HG03565 (cell line): Measurements from ENCODE around the gene DOCK6.

ENCODE experiments used
- ATAC-seq: cut with Tn5 transposase; IDR thresholded peaks from one replicate; pipeline ENCODE4 v1.9.1; 2021; ENCODE audit warnings: mild to moderate bottlenecking, moderate library complexity; ENCODE audit not compliant: unreplicated experiment

The DOCK6 gene

DNA sequence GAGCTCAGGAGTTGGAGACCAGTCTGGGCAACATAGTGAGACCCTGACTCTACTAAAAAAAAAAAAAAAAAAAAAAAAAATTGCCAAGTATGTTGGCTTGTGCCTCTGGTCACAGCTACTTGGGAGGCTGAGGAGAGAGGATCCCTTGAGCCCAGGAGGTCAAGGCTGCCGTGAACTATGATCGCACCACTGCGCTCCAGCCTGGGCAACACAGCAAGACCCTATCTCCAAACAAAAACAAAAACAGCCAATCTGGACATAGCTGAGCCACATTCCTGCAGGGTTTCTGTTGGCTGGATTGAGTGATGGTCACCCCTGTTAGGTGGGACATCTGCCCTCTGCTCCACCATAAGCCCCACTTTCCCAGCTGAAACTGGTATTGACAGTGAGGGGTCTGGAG, 36.5 kb downstream of the DOCK6 start:
- ATAC-seq = no peak

DNA sequence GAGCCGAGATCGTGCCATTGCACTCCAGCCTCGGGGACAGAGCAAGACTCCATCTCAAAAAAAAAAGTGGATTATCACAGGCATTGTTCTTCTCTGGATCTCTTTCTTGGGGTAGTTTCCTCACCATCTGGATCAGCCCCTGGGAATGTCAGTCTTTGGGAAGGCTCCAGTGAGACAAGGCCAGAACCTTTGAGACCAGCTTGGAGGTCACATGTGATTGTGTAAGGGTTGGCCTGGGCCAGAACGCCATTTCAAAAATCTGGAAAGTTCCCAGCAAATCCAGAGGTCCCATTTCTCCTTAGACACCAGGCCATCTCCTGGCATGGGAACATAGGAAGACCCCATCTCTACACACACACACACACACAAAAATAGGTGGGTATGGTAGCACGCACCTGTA, 37.2 kb downstream of the DOCK6 start:
- no peak for ATAC-seq

- ATAC-seq = no peak
These were observed 37.9 kb downstream of the DOCK6 start for GRCh38 chr19:11224429-11224828.

- no peak for ATAC-seq
These were observed 39.1 kb downstream of the DOCK6 start for GRCh38 chr19:11223200-11223599.

DNA sequence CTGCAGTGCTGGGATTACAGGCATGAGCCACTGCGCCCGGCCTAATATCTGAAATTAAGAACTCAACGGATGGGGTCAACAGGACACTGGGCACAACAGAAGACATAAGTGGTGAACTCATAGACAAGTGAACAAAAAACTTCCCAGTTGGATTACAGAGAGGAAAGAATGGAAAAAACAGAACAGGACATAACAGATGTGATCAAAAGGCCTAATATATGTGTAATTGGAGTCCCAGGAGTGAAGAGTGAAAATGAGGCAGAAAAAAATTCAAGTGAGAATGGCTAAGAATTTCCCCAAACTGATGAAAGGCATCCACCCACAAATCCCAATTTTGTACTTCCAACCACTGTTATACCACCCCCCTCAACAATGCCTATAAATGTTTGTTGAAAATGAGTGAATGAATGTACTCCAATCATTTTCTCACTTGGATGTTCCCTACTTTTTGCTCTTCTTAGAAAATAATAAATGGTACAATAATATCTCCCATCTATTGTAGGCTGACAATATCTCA, 41.2 kb downstream of the DOCK6 start:
- no peak for ATAC-seq

GRCh38 chr19:11214387-11214786, 47.9 kb downstream of the DOCK6 start:
- no peak for ATAC-seq

DNA sequence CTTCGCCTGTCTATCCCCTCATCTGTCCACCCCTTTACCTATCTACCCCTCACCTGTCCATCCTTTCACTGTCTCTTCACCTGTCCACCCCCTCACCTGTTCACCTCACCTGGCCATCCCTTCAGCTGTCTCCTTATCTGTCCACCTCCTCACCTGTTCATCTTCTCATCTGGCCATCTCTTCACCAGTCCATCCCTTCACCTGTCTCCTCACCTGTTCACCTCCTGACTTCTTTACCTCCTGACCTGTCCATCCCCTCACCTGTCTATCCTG, 51.7 kb downstream of the DOCK6 start:
- no peak for ATAC-seq

DNA sequence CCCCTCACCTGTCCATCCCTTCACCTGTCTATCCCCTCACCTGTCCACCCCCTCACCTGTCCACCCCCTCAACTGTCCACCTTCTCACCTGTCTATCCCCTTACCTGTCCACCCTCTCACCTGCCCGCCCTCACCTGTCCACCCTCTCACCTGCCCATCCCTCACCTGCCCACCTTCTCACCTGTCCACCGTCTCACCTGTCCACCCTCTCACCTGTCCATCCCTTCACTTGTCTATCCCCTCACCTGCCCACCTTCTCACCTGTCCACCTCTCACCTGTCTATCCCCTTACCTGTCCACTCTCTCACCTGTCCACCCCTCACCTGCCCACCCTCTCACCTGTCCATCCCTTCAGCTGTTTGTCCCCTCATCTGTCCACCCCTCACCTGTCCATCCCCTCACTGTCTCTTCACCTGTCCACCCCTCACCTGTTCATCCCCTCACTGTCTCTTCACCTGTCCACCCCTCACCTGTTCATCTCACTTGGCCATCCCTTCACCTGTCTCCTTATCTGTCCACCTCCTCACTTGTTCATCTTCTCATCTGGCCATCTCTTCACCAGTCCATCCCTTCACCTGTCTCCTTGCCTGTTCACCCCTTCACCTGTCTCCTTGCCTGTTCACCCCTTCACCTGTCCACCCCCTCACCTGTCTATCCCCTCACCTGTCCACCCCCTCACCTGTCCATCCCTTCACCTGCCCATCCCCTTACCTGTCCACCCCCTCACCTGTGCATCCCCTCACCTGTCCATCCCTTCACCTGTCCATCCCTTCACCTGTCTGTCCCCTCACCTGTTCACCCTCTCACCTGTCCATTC, 52.3 kb downstream of the DOCK6 start:
- no peak for ATAC-seq

DNA sequence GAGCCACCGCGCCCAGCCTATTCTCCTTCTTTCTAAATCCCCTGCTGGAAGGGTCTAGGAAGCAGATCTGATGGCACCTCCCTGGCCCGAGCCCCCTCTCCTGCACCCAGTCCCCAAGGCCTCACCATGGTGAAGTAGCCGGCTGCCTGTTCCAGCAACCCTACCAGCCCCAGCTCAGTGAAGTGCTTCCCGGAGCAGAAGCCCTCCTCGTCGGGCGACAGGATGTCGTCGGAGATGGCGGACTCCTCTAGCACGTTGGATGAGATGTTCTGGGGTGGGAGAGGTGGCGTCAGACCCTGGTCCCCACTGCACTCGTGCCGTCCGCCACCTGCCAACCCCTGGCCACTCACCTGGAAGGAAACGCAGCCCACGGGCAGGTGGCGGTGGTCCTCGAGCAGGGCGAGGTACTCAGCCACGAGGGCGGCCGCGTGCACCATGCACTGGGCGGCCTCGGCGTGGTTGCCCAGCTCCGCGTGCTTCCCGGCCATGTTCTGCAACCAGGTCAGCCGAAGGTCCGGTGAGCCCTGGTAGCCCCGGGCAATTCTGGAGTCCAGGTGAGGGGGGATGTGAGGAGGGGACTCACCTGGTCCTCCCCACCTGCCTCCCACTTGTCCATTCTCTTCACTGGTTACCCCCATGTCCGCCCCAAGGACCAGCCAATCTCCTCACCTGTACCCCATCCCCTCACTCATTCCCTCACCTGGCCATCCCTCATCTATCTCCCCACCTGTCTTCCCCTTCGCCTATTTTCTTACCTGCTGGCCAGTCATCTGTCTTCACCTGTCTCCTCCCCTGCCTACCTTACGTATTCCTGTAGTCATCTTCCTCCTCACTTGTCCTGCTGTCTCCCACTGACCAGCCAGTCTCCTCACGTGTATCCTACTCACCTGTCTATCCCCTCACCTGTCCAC, 53.5 kb downstream of the DOCK6 start:
- no peak for ATAC-seq

GRCh38 chr19:11205939-11206570, 56.3 kb downstream of the DOCK6 start:
- no peak for ATAC-seq

DNA sequence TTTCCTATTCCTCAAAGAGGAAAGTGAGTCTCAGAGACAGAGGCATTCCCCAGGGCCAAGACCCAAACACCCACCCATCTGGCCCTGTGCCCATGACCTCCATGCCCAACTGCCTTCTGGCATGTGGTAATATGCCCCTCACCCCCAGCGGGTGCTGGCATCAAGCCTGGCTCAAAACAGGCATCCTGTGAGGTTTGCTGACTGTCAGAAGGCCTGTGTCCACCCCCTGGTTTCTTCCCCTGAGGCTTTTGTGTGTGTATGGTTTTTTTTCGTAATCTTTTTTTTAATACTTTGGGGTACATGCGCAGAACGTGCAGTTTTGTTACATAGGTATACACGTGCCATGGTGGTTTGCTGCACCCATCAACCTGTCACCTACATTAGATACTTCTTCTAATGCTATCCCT, 57.4 kb downstream of the DOCK6 start:
- ATAC-seq = no peak

DNA sequence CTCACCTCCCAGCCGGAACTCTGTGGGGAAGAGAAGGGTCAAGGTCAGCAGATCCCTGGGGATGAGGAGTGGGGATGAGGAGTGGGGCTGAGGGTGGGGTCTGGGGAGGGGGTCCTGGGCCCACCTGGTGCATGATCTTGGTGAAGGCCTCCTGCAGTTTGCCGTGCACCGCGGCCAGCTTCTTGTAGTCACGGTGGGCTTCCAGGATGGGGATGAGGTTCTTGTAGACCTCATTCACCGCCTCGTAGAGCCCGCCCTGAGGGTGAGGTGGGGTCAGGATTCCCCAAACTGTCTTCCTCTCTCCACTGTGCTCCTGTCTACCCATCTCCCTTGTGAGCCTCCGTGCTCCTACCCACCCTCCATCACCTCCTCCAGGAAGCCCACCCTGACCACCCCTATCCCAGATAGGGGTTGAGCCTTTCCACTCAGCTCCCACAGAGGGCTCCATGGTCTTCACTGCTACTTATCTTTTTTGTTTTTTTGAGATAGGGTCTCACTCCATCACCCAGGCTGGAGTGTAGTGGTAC, 58.2 kb downstream of the DOCK6 start:
- no peak for ATAC-seq

GRCh38 chr19:11203194-11204075, 58.9 kb downstream of the DOCK6 start:
- no peak for ATAC-seq

GRCh38 chr19:11202488-11203193, 59.7 kb downstream of the DOCK6 start:
- ATAC-seq = no peak

GRCh38 chr19:11201791-11202190, 60.5 kb downstream of the DOCK6 start:
- no peak for ATAC-seq

DNA sequence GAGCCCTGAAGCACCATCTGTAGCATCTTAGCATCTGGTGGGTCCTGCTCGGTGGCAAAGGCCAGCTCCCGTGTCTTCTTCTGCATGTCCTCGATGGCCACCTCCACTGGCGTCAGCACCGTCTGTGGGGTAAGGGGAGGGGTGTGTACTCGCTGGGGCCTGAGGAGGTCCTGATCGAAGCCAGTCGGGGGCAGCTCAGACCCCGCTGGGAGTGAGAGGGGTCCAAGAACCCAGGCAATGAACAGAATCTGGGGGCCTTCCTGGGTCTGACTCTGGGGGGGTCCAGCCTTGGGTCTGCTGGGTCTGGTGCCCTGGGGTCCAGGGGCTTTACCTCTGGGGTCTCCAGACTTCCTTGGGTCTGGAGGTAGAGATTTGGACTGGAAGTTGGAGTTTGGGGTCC, 61.4 kb downstream of the DOCK6 start:
- ATAC-seq = no peak

- ATAC-seq = no peak
These were observed 62.2 kb downstream of the DOCK6 start for GRCh38 chr19:11200015-11200574.

DNA sequence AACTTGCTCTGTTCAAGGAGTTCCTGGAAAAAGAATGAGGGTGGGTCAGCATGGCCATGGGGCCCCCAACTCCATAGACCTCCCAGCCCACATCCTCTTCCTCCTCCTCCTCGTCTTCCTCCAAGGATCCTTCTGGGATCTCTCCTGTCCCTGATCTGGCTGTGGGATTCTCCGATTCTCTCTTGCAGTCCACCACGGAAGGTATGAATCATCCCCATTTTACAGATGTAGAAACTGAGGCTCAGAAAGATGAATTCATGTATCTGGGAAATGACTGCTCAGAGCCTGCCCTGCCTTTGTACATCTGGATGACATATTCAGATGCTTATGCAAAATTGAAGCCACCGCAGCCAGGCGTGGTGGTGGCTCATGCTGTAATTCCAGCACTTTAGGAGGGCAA, 62.8 kb downstream of the DOCK6 start:
- no peak for ATAC-seq

DNA sequence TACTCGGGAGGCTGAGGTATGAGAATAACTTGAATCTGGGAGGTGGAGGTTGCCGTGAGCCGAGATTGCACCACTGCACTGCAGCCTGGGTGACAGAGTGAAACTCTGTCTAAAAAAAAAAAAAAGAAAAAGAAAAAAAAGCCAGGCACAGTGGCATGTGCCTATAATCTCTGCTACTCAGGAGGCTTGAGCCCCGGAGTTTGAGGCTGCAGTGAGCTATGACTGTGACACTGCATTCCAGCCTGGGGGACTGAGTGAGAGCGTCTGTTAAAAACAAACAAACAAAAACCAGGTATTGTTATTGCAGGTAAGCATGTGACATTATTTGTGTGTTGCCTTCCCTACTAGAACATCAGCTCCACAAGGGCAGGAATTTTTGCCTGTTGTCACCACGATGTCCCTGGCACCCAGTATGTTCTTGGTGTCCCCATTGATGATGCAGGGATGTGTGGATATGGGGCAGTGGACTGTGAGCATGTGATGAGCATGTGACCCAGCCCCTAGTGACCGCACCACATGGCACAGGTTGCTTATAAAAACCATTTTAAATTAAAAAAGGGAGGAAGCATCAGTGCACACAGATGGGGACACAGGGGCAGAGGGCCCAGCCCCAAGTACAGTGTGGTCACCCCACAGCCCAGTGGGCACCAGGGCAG, 63.4 kb downstream of the DOCK6 start:
- ATAC-seq = no peak
